ENCODE data around the gene FAAP20.

DNA sequence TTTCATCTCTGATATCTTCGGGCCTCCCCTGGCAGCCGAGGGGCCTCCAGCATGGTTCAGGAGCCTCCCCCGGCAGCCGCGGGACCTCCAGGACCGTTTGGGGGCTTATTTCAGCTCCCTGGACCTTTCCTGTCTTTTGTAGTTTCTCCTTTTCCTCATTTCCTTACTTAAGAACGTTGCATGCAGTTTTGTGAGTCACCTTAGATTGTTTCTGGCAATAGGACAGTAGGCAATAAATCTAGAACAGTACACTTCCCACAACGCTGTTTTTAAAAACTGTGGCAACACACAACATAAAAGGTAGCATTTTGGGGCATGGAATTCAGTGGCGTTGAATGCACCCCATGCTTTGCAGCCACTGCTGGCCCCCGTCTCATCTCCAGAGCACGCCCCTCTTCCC is 24.4 kb downstream of the FAAP20 start:
- no peak for TF ChIP-seq EZH2 (IDR thresholded peaks at IDR 0.05; ENCODE audit: insufficient read depth, poor library complexity, severe bottlenecking)
- TF ChIP-seq EZH2phosphoT487 (IDR thresholded peaks at IDR 0.05; ENCODE audit: insufficient read depth, low read depth), result no peak
